SK-MEL-5 (cell line): ENCODE measurements around the gene OR8B8. TPM values are rescaled to one million over a fixed set of nuclear protein-coding genes. Genes with fewer than 3 reads are reported as not detected.
"Not testable (repeated sequence)": the region's sequence is repeated elsewhere in the genome, so short reads cannot be mapped to it uniquely, and the experiment has no call there.

Source experiments
- DNase-seq: peaks from one replicate; pipeline ENCODE4 v3.0.0-alpha.2; 2016; ENCODE audit warnings: low read depth, low spot score
- in situ Hi-C: cut with HindIII; loops from 2 replicates; pipeline ENCODE4 v1.10.0; 2016; ENCODE audit warnings: low sequenced_read_pairs, high pct_unique_total_duplicates, low pct_unique_long_range_greater_than_20kb
- polyA plus RNA-seq, 2 experiments: library from polyadenylated mRNA; depleted of rRNA; stranded (reverse); fragments of >200 nt; gene quantifications; 2 replicates each; pipeline ENCODE4 v1.2.3, GENCODE V29; 2015
- total RNA-seq: library from RNA; depleted of rRNA; stranded (reverse); fragments of >200 nt; shearing (Covaris generic); gene quantifications from 2 replicates; pipeline ENCODE4 v1.2.3, GENCODE V29; 2014; rRNA removed

The OR8B8 gene
- not detected in 2 replicates for total RNA-seq
- not detected in 2 replicates for polyA plus RNA-seq (2015; cell fraction: cytosol; rRNA removed)
- polyA plus RNA-seq (2015; cell fraction: nucleus; rRNA removed): not detected in 2 replicates

GRCh38 chr11:124445646-124446150 is at the start of gene OR8B8:
OR8B8 (minus strand) TSS chr11:124445696; CDS start chr11:124441085, 4,611 bp downstream.
- no peak for DNase-seq
- in situ Hi-C loops: no loop called here

DNA sequence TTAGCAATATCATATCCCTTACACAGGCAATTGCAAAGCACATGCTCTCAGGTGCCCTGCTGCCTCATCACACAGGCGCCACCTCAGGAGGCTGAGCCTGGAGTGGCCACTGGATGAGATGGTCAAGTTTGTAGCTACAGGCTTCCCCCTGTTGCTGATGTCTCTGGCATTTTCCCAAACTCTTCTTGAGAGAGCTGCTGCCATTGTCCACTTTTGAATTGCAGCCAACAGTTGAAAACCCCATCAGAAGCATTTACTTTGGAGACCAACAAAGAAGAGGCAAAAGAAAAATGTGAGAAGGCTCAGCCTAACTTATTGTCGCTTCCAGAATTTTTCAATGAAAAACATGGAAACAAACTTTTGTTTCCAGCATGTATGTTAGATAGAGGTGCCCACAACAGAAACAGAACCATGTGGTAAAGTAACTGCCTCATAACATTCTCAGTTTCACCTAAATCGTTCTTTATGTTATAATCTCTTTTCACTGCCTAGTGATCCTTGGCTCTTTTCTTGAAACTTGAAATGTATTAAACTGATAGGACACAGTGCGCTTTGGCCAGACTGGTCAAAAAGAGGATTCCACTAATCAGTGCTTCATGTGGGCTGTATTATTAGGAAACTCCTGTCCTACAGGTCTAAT is 47.6 kb upstream of the OR8B8 start:
- no peak for DNase-seq
- in situ Hi-C loops: no loop called here

DNA sequence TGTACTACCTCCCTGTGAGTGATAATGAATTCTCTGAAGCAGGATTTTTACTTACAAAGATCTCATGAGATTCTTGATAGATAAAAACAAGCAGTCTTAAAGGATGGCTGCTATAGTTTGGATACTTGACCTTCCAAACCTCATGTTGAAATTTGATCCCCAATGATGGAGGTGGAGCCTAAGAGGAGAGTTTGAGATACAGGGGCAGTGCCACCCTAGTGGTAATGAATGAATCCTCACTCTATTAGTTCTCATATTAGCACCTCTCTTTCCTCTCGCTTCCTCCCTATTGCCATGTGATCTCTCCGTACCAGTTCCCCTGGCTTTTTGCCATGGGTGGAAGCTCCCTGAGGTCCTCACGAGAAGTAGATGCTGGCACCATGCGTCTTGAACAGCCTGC is 37.9 kb upstream of the OR8B8 start:
- in situ Hi-C loops: no loop called here
- no peak for DNase-seq

DNA sequence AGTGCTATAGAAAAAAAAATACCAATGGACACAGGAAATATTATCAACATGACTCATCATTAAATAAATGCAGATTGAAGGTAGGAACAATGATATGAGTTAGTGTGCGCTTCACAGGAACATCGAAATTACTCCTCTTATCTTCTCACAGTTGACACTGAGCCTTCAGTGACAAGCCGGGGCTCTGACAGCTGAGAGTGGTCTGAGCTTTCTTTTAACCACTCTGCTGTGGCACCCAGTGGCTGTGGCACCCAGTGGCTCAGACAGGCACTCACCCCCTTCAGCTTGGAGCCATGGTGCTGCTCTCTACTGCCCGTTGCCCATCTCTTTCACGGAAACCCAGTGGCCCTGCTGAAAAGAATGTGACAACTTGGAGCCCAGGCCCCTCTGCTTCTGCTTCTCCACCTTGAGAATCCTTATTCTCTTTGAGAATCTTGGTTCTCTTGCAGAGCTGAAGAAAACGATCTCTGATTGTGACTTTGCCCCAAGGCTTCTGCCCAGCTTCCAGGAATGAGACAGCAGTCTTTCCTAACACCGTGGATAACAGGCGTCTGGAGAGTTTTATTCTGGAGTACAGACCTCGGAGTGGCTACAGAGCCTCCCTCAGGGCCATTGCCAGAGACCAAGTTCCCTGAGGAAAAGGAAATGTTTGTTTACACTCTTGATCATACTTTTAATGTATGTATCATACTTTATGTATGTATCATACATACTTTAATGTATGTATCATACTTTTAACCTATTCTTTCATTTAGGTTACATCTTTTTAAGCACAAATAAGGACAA is 37.1 kb upstream of the OR8B8 start:
- in situ Hi-C loops: no loop called here
- DNase-seq: no peak

DNA sequence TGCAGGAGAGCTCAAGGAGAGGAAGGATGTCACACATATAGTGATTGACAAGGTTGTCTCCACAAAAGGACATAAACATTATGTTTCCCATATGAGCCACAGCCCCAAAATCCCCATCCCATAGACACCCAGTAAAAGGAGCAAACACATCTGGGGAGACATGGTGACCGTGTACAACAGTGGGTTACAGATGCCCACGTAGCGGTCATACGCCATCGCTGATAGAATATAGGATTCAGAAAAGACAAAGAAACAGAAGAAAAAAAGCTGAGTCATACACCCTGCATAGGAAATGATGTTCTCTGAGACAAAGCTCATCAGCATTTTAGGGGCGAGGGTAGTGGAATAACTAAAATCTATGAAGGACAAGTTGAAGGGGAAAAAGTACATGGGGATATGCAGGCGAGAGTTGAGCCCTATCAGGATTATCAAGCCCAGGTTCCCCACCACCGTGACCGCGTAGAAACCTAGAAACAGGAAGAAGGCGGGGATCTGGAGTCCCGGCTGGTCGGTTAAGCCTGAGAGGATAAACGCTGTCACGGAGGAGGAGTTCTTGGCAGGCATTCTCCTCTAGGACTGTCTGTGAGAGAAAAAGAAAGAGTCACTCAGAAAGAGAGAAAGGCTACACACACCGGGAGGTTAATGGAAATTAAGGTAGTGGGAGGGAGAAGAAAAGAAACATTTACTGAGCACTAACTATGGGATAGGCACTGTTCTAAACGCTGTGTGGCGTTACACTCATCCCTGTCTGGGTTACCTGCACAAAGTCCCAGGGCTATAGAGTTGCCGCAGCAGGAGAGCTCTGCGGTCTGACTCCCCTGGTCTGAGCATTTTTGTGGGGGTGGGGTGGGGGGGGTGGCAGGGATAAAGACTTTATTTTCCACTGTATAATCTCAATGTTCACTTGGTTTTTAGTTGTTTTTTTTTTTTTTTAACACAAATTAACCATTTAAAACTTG is 36.1 kb upstream of the OR8B8 start:
- in situ Hi-C loops: no loop called here
- peak; percentile 32 for DNase-seq

- in situ Hi-C loops: no loop called here
Observed at GRCh38 chr11:124479561-124479960, 34.1 kb upstream of the OR8B8 start.

GRCh38 chr11:124475265-124475664 is 29.8 kb upstream of the OR8B8 start:
- in situ Hi-C loops: no loop called here
- no peak for DNase-seq

More at GRCh38 chr11:124479561-124479960, 34.1 kb upstream of the OR8B8 start:
- DNase-seq: no peak

- no peak for DNase-seq
- in situ Hi-C loops: no loop called here
Observed at GRCh38 chr11:124474779-124475178, 29.3 kb upstream of the OR8B8 start.

GRCh38 chr11:124474079-124474478 is 28.6 kb upstream of the OR8B8 start:
- no peak for DNase-seq
- in situ Hi-C loops: no loop called here

DNA sequence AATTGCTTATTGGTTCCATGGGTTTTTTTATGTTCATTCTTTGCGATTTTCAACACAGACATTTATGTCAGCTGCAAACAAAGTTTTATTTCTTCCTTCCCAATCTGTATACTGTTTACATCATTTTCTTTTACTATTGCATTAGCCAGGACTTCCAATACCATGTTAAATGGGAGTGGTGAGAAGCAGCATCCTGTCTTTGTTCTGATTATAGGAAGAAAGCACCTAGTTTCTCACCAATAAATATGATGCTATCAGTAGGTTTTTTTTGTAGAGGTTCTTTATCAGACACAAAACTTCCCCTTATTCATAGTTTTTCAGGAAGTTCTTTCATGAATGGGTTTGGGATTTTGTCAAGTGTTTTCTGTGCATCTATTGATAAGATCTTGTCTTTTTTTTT is 28.0 kb upstream of the OR8B8 start:
- no peak for DNase-seq
- in situ Hi-C loops: no loop called here

DNA sequence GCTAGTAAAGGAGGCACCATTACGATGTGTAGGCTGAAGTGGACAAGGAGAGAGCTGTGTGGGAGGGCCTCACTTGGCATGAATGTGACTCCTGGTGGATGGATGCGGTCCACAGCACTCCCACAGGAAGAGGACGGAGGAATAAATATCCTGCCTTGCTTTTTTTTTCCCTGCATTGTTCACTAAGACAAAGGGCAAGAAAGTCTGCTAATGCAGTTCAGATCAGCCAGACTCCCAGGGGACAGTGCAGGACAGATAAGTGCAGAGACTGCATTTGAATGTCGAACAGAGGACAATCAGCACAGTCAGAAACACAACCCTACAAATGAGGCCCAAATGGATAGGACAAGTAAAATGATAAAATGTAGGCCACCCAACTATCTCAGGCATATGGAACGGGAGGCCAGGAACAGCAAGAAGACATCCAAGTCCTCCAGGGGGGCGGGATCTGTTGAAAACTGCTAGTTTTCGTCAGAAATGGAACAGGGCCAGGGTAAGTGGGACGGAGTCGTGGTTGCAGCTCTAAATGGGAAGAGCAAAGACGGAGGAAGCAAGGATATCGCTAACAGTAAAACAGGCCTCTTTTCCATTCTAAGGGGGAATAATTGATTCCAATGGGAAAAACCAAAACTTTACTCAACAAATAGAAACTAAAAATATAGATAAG is 25.2 kb upstream of the OR8B8 start:
- no peak for DNase-seq
- in situ Hi-C loops: no loop called here

- in situ Hi-C loops: no loop called here
Observed at GRCh38 chr11:124467381-124467927, 22.0 kb upstream of the OR8B8 start.

DNA sequence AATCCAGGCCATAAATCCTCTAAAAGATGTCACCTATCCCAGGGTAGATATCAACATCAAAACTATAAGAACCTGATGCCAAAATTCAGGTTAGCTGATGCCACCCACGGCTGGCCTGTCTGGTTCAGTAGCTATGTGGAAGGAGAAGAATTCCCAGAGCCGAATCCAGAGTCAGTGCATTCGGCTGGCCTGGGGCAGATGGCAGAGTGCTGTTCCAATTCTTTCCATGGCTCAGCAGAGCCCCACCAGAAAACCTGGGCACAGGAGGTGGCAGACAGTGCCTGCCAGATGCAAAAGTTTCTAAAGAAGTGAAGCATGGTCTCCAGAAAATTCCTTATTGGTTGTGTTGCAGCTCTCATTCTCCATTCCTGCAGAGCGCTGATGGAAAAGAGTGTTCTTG is 19.9 kb upstream of the OR8B8 start:
- in situ Hi-C loops: no loop called here

More at GRCh38 chr11:124467381-124467927, 22.0 kb upstream of the OR8B8 start:
- DNase-seq: no peak

GRCh38 chr11:124463990-124464389 is 18.5 kb upstream of the OR8B8 start:
- in situ Hi-C loops: no loop called here
- DNase-seq: no peak

More for the DNA sequence above, 19.9 kb upstream of the OR8B8 start:
- no peak for DNase-seq

DNA sequence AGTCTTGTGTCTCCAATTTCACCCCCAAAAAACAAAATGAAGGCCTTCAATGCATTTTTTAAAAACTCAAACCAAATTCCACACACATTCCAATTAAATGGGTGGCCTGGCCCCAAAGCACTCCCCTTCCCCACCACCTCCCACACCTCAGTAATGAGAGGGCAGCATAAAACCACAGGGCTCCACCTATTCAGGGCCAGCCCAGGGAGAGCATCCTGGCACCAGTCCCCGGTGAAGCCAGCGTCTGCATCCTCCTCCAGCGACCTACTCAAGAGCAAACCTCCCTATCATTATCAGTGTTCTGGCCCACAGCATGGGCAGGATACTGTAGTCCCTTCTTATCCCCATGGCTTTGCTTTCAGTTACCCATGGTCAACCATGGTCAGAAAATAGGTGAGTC is 17.8 kb upstream of the OR8B8 start:
- DNase-seq: no peak
- in situ Hi-C loops: no loop called here

DNA sequence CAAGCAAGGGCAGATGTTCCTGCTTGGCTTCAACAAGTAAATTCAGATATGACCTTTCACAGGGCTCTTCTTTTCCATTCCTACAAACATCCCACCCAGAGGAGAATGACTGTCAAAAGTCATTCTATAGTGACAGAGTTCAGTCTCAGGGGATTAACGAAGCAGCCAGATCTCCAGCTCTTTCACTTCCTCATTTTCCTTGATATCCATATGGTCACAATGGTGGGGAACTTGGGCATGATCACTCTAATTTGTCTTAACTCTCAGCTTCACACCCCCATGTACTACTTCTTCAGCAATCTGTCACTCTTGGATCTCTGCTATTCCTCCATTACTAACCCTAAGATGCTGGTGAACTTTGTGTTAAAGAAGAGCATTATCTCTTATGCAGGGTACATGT is 15.0 kb upstream of the OR8B8 start:
- DNase-seq: no peak
- in situ Hi-C loops: no loop called here

- DNase-seq, in situ Hi-C loops: not testable (repeated sequence)
Observed at GRCh38 chr11:124459379-124459778, 13.9 kb upstream of the OR8B8 start.
